ENCODE data around the gene CCDC57. TPM values are rescaled to one million over a fixed set of nuclear protein-coding genes. Genes with fewer than 3 reads are reported as not detected.

Gene CCDC57
- total and polyA plus RNA-seq, 2 experiments from 2014 or later = 15.7 to 29.8 TPM

DNA sequence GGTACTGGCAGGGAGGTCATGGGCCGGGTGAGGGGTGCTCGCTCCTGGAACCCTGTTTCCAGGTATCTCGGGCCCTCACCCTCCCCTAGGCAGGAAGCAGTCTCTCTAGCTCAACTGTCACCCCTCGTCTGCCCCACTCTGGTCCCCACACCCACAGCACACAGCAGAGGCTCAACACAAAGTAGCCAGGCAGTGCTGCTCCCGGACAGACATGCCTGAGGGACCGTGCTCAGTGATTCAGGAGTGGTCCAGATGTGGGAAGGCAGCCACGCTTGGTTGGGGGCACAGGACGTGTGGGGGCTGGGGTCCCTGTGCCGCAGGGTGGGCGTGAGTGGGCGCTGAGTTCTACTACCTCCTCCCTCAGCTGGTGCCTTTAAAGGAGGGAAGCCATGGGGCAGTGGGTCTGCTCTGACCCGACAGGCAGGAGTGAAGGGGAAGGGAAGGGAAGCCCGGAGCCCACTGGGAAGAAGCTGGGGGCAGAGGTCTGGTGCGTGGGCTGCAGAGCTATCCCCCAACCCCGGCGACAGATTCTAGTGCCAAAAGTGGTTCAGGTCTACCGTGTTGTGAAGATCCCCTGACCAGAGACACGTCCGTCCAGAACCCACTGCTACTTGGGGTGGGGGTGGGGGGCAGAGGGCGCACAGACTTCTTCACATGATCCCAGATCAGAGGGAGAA lies 28.0 kb upstream of the CCDC57 start:
- Histone ChIP-seq H3K36me3 (replicated peaks; ENCODE audit: insufficient read depth, low read depth) (no peaks in the 10 kb centered on the region), H4K20me1 (ENCODE audit: insufficient read depth, poor library complexity, severe bottlenecking) (peaks cover 48% of the 10 kb centered on the region), H3K4me3 (no peak overlapping the region), H3K27me3 (no peaks in the 10 kb centered on the region), H3K4me1 (ENCODE audit: insufficient read depth) (peaks cover 35% of the 10 kb centered on the region), H3K79me2 (peaks cover 26% of the 10 kb centered on the region), H3K27ac (peak overlapping the region; percentile 68), H2AFZ (no peak overlapping the region), H3K4me2 (no peak overlapping the region), H3K9me2 (replicated peaks; ENCODE audit: insufficient read depth) (no peaks in the 10 kb centered on the region), H3K9me3 (ENCODE audit: low read depth) (no peaks in the 10 kb centered on the region)
- no peak for DNase-seq (ENCODE audit: low spot score)
- TF ChIP-seq EZH2 (IDR thresholded peaks at IDR 0.05; ENCODE audit: borderline replicate concordance) (no peak), EZH2phosphoT487 (IDR thresholded peaks at IDR 0.05; ENCODE audit: low read depth, severe bottlenecking, unreplicated experiment) (no peak)
- TF ChIP-seq, protein P1, sequence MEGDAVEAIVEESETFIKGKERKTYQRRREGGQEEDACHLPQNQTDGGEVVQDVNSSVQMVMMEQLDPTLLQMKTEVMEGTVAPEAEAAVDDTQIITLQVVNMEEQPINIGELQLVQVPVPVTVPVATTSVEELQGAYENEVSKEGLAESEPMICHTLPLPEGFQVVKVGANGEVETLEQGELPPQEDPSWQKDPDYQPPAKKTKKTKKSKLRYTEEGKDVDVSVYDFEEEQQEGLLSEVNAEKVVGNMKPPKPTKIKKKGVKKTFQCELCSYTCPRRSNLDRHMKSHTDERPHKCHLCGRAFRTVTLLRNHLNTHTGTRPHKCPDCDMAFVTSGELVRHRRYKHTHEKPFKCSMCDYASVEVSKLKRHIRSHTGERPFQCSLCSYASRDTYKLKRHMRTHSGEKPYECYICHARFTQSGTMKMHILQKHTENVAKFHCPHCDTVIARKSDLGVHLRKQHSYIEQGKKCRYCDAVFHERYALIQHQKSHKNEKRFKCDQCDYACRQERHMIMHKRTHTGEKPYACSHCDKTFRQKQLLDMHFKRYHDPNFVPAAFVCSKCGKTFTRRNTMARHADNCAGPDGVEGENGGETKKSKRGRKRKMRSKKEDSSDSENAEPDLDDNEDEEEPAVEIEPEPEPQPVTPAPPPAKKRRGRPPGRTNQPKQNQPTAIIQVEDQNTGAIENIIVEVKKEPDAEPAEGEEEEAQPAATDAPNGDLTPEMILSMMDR (IDR thresholded peaks at IDR 0.05; ENCODE audit: poor library complexity) = no peak
- WGBS (ENCODE audit: low lambda C conversion rate, missing lambda C conversion rate) = 79% methylated on average over 20 of the region's 20 CpGs

DNA sequence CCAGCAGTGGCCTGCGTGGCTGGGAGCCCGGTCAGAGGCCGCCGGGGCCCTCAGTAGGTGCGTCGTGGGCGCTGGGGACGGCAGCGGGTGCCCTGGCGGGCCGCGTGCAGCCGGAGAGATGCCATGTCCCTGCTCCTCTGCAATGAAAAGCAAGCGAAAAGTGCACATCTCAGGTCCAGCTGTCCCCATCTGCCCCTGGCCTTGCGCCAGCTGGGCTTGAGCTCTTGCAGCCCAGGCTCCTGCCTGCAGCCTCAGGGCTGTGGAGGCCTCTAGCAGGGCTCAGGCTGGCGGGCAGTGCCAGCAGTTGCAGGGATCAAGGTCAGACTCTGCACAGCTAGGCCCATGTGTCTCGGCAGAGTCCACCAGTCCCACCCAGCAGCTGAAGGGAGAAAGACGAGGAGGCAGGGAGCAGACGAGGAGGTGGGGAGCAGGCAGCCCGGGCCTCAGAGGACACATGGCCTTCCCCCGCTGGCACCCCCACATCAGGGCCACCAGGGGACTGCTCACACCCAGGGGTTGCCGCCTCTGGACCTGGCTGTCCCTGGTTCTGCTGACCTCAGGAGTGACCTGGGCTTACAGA lies 27.4 kb upstream of the CCDC57 start:
- H3K4me1 ChIP-seq (ENCODE audit: insufficient read depth) = peaks cover 41% of the 10 kb centered on the region
- H3K4me2 ChIP-seq = no peak overlapping the region

DNA sequence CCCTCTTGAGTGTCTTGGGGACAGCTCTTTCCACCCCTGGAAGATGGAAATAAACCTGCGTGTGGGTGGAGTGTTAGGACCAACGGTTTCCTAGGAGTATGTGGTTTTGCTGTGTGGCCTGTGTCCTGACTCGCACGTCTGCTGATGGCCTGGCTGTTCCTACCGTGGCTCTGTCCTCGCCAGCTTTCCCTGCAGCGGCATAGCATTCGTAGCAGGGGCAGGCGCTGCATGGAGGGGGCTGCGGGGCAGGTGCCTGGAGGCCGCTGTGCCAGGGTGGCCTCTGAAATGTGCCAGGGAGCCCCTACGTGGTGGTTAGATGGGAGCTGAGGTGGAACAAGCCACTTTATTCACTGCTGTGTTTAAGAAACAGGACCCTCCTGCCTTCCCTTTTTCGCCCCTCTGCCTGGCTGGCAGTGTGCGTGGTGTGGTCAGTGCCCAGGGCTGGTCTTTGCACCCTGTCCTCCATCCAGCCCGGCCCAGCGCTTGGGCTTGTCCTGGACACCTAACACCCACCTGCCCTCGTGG lies 26.8 kb upstream of the CCDC57 start:
- H3K9me2 ChIP-seq (replicated peaks; ENCODE audit: insufficient read depth) = no peaks in the 10 kb centered on the region
- peaks cover 47% of the 10 kb centered on the region for H3K4me1 ChIP-seq (ENCODE audit: insufficient read depth)
- H3K79me2 ChIP-seq = peaks cover 28% of the 10 kb centered on the region
- H3K4me2 ChIP-seq = no peak overlapping the region
- no peak overlapping the region for H3K4me3 ChIP-seq
- H2AFZ ChIP-seq = no peak overlapping the region
- DNase-seq (ENCODE audit: low spot score) = no peak
- 92% methylated on average over 17 of the region's 17 CpGs for WGBS (ENCODE audit: low lambda C conversion rate, missing lambda C conversion rate)
- TF ChIP-seq, protein P1 (IDR thresholded peaks at IDR 0.05; ENCODE audit: poor library complexity) = no peak
- no peak for TF ChIP-seq EZH2phosphoT487 (IDR thresholded peaks at IDR 0.05; ENCODE audit: low read depth, severe bottlenecking, unreplicated experiment)
- TF ChIP-seq EZH2 (IDR thresholded peaks at IDR 0.05; ENCODE audit: borderline replicate concordance) = no peak
- no peaks in the 10 kb centered on the region for H3K27me3 ChIP-seq
- H3K36me3 ChIP-seq (replicated peaks; ENCODE audit: insufficient read depth, low read depth) = no peaks in the 10 kb centered on the region
- no peak overlapping the region for H3K27ac ChIP-seq
- H4K20me1 ChIP-seq (ENCODE audit: insufficient read depth, poor library complexity, severe bottlenecking) = peaks cover 46% of the 10 kb centered on the region
- H3K9me3 ChIP-seq (ENCODE audit: low read depth) = no peaks in the 10 kb centered on the region

More for the DNA sequence above, 27.4 kb upstream of the CCDC57 start:
- H4K20me1 ChIP-seq (ENCODE audit: insufficient read depth, poor library complexity, severe bottlenecking) = peaks cover 48% of the 10 kb centered on the region
- DNase-seq (ENCODE audit: low spot score) = no peak
- peaks cover 26% of the 10 kb centered on the region for H3K79me2 ChIP-seq
- no peaks in the 10 kb centered on the region for H3K36me3 ChIP-seq (replicated peaks; ENCODE audit: insufficient read depth, low read depth)
- H3K9me3 ChIP-seq (ENCODE audit: low read depth) = no peaks in the 10 kb centered on the region
- no peak for TF ChIP-seq EZH2 (IDR thresholded peaks at IDR 0.05; ENCODE audit: borderline replicate concordance)
- no peak for TF ChIP-seq EZH2phosphoT487 (IDR thresholded peaks at IDR 0.05; ENCODE audit: low read depth, severe bottlenecking, unreplicated experiment)
- TF ChIP-seq, protein P1 (IDR thresholded peaks at IDR 0.05; ENCODE audit: poor library complexity) = no peak
- H3K9me2 ChIP-seq (replicated peaks; ENCODE audit: insufficient read depth) = no peaks in the 10 kb centered on the region
- H3K4me3 ChIP-seq = no peak overlapping the region
- 93% methylated on average over 22 of the region's 22 CpGs for WGBS (ENCODE audit: low lambda C conversion rate, missing lambda C conversion rate)
- peak overlapping the region; percentile 68 for H3K27ac ChIP-seq
- no peaks in the 10 kb centered on the region for H3K27me3 ChIP-seq
- no peak overlapping the region for H2AFZ ChIP-seq

All from hepatocyte (in vitro differentiated cells).